CD4-positive, alpha-beta T cell treated with Interleukin-17A for 4 hours (primary cell): ENCODE measurements around the gene FTCD.
"Not testable (repeated sequence)": the region's sequence is repeated elsewhere in the genome, so short reads cannot be mapped to it uniquely, and the experiment has no call there.

ENCODE experiments used
- DNase-seq: peaks from one replicate; pipeline ENCODE4 v3.0.0-alpha.2; 2020; ENCODE audit warnings: mixed read lengths

FTCD gene

DNA sequence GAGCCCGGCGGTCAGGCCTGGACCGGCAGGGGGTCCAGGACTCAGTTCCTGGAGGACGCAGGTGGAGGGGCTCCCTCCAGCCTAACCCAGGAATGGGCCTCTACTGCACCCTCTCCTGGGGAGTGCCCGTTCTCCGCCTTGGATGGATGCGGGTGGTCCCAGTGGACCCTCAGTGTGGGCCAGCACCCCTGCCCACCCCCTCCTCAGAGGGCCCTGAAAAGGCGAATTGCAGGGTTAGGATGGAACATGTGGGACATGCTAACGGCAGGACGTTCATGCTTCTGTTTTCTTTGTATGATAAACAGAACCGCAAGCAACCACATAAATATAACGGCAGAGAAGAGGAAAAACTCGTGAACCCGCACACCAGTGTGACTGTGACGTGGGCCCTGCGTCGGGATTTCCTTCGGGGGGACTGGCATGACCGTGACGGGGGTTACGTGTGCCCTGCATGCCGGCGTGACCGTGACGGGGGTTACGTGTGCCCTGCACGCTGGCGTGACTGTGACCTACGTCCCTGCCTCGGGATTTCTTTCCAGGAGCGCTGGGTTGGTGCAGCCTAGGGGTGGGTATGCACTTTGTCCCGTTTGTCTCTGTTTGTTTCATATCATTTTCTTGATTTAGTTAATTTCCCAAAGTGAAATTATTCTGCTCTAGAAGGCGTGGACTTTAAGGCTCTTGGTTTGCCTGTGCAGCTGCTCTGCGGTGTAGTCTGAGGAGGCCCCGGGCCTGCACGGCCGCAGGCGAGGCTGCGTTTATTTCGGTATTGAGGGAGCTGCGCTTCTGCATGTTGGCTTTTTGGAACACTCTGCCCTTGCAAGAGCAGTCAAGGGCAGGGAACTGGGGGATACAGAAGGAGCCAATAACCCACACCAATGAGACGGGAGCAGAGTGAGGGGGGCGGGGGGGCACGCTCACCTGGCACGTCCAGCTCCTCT is 3.1 kb downstream of the FTCD start:
- no peak for DNase-seq

DNA sequence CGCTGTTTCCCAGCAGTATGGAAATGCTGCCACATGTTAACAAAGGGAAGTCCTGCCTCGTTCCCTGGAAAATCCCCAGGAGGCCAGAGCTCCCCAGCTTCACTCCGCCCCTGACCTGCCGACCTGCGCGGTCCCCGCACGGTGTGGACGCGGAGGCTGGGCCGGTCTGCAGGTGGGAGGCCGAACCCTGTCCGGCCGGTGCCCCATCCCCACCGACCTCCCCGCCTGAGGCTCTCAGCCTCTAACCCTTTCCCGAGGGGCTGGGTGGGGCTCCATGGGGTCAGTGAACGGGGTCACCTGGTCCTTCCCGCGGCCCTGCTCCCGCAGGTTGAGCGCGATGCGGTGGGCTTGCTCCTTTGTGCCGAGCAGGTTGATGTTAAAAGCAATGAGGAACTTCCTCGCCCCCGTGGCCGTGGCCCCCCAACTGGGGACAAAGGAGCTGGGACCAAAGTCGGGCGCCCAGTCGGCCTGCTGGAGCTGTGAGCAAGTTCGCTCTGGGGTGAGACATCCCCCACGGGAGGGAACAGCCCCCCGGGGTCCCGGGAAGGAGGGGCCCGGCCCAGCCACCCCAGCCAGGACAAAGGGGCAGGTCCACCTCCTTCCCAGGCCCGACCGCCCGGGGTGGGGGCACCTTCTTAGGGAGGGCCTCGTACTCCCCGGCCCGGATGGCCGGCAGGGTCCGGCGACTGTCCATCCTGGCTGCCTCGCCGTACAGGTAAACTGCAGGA is 4.0 kb downstream of the FTCD start:
- no peak for DNase-seq

DNA sequence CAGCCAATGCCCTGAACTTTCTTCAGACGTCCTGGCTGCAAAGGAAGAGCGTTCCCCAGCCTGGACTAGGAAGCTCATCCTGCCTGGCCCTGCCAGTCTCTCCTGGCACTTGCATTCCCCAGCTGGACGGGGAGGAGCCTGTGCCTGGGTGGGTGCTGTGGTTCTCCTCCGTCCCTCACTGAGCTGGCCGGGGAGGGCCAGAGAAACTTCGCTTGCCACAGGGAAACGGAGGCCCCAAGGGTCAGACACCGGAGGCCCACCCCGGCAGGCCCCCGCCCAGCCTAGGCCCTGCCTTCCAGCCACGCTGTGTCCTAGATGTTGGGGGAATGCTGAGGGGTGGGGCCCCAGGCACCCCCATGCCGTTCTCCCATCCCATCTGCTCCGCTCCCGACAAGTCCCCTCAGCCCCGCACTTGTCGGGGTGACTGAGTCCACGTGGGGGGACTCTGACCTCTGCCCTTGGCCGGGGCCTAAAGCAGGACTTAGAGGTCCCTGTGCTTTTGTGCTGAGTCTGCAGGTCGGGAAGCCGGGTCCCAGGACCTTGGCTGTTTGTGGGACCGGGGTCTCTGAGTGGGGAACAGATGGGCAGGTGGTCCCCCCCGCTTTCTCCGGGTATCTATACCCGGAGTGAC is 4.8 kb downstream of the FTCD start:
- DNase-seq = no peak

DNA sequence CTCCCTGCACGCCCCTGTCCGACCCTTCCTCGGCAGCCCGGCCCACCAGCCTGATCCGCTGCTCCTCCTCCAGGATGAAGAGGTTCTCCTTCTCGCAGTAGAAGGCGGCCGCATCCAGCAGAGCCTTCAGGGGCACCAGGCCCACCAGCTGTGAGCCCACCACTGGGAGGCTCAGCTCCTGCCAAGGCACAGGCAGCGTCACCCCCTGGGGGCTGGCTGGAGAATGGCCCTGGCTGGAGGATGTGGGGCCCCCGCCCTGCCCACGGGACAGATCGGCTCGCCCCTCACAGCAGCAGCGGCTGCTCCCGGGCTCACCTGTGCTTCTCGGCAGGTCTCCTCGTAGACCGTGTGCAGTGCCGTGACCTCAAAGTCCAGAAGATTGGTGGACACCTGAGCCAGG is 5.3 kb downstream of the FTCD start:
- DNase-seq = no peak

DNA sequence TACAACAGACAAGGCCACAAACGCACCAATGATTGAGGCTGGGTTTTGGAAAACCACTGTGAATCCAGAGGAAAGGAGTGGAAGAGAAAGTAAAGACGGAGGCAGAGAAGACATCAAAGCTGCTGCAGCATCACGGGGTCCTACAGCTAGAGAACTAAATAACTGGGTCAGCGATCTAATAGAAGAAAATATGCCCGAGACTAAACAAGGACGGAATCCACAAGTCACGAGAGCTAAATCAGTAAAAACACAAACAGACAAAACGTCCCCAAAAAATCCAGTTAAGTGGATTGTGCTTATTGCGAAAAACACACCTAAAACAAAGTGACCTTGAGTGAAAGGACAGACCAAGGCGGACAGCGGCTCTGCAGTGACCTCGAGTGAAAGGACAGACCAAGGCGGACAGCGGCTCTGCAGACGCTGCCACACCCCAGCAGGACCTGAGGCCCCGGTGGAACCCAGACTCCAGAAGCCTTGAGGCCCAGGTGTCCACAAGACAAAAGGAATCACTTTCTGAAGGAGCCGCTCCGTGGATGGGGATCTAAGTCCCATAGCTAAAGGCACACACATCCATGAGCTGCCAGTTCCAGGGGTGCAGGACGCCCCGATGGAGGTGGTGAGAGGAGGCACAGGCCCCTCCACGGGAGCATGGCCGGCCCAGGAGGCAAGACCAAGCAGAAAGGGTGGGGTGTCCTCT is 6.0 kb downstream of the FTCD start:
- no peak for DNase-seq

DNA sequence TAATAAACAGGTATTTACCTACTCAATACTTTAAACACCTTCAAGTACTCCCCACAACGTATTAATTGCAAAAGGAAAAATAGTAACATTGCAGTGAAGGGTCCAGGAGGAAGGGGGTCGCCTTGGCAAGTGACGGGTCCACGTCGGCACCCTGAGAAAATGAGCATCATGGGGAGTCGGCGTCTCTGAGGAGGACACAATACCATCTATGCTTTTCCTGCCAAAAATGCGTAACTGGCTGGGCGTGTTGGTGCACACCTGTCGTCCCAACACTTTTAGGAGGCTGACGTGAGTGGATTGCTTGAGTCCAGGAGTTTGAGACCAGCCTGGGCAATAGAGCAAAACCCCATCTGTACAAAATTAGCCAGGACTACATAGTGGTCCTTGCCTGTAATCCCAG is 7.3 kb downstream of the FTCD start:
- DNase-seq = no peak

DNA sequence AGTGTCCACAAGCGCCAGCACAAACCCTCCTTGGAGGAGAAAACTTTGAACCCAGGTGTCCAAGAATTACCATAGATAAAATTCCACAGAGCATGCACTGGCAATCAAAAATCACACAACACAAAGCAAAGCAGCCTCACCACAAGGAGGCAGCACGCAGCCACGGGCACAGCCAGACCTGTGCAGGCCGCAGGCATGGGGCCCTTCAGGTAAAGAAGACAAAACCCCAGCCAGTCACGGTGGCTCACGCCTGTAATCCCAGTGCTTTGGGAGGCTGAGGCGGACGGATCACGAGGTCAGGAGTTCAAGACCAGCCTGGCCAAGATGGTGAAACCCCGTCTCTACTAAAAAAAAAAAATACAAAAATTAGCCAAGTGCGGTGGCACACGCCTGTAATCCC is 8.0 kb downstream of the FTCD start:
- peak; percentile 58 for DNase-seq

DNA sequence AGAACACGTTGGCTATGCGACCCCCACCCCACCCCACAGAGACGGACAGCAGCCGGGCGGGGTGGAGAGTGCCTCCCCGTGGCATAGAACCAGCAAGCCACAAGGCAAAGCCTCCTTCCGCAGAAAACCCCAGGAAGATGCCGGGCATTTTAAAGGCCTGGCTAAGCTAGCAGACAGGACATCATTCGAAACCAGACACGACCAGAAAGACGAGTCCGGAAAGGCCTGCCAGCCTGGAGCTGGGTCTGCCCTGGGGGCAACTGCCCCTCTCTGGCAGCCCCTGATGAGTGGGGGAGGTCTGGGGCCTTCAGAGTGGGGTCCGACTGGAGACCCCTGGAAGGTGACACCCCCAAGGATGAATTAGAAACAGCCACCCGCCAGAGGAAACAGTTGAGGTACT is 8.5 kb downstream of the FTCD start:
- DNase-seq = no peak

DNA sequence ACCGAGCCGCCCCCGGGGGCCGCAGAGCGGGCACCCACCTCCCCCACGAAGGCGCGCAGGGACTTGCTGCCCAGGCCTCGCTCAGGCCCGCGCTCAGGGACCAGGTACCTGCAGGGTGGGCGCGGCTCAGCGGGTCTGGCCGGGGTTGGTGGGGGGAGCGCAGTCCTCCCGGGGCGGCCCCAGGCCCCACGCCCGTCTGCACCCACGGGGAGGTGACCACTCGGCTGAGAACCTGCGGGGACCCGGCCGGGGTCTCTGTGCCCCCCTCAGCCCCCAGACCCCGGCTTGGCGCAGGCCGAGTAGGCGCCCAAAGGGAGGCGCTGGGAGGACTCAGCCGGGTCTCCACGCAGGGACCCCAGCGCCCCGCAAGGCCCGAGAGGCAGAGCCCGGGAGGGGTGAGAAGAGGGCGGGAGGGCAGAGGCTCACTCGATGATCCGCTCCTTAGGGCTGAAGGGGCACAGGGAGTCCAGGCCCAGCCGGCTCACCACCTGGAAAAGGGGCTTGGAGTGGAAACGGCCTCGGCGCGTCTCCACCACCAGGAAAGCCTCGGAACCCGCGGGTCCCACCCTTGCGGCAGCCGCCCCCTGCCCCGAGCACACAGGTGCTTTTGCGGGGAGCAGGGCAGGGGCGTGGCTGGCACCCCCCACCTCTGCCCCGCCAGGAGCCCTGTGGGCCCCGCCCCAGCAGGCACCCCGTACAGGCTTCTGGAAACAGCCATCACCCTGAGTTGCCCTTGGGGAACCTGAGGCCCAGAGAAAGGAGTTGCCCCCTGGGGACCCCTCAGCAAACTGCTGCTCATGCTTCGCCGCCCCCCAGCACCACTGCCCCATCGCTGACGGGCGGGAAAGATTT is 9.3 kb downstream of the FTCD start:
- DNase-seq = no peak

DNA sequence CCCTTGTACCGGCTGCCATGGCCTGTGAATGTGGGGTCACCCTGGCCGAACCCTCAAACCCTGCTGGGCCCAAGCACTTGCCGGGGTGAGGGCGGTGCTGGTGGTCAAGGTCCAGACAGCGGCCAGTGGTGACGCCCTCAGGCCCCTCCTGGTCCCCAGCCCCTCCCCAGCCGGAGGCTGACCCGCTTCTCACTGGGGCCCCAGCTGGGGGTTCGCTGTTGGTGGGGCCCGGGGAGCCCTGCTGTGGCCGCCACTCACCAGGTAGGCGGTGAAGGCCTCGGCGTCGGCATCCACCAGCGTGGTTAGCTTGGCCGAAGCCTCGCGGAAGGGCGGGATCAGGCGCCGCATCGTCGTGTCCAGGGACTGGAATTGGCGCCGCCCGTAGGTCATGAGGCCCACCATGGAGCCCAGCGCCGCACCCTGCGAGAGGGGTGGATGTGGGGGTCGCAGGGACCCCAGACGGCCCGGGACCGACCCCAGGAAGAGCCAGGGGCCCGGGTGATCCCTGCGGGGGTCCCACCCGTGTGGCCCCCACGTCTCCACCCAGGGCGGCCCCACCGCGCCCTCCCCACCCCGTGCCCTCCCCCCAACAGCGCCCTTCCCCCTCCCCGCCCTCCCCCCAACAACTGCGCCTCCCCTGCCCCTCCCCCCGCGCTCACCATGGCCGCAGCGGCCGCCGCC is 10.1 kb downstream of the FTCD start:
- no peak for DNase-seq

DNA sequence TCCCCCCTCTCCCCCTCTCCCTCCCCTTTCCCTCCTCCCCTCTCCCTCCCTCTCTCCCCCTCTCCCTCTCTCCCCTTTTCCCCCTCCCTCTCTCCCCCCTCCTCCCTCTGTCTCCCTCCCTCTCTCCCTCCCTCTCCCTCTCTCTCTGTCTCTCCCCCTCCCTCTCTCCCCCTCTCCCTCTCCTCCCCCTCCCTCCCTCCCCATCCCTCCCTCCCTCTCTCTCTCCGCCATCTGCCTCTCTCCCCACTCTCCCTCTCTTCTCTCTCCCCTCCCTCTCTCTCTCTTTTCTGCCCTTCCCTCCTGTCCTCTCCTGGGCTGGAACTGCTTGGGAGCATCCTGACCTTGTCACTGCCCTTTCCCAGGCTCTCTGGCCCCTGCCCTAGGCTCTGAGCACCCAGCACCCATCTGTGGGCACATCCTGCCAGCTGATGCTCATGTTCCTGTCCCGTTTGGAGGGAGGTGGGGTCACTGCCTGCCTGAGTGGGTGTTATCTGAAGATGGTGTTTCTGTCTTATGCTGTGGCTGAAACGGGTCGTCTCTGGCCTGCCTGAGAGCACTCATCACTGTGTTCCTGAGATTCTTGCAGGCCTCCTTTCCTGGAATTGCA is 10.8 kb downstream of the FTCD start:
- no peak for DNase-seq

DNA sequence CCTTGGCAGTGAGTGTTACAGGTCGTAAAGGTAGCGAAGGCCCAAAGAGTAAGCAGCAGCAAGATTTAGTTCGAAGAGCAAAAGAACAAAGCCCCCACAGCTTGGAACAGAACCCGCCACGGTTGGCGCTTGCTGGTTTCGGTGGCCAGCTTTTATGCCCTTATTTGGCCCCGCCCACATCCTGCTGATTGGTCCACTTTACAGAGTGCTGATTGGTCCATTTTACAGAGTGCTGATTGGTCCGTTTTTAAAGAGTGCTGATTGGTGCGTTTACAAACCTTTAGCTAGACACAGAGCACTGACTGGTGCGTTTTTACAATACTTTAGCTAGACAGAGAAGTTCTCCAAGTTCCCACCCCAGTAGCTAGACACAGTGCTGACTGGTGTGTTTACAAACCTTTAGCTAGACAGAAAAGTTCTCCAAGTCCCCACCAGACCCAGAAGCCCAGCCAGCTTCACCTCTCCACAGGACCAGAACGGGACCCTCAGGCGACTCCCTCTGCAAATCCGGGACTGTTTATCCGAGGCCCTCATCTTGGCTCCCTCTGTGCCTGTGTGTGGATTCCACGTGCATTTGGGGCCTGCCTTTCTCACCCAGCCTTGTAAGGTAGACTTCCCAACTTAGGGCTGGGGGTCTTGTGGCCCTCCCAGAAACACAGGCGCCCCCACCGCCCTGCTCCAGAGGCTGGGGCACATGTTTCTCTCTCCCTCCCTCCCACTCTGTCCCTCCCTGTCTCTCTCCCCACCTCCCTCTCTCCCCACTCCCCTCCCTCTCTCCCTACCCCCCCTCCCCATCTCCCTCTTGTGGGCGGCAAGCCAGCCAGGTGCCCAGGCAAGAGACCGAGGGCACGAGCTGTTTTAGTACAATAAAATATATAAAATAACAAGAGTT is 12.6 kb downstream of the FTCD start:
- DNase-seq = no peak

DNA sequence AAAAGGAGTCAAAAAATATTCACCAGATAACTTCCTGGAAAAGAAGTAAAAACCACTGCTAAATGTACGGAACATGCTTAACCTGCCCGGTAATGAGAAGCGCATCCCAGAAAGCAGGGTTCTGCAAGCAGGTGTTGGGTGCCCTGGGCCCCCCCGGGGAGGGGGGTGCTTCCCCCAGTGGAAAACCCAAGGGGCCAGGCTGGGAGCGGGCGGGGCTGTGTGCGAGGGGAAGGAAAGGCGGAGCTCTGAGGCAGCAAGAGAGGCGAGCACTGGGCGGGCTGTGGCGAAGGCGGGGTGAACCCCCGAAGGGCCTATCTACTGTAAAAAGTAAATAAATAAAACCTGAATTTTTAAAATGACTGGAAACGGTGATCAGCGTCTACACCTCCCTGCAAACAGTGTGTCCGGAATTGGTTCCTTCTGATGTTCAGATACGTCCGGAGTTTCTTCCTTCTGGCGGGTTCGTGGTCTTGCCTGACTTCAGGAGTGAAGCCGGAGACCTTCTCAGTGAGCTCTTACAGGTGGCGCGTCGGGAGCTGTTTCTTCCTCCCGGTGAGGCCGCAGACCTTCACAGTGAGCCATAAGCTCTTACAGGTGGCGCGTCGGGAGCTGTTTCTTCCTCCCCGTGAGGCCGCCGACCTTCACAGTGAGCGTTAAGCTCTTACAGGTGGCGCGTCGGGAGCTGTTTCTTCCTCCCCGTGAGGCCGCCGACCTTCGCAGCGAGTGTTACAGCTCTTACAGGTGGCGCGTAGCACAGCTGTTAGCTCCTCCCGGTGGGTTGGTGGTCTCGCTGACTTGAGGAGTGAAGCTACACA is 13.4 kb downstream of the FTCD start:
- DNase-seq = no peak

DNA sequence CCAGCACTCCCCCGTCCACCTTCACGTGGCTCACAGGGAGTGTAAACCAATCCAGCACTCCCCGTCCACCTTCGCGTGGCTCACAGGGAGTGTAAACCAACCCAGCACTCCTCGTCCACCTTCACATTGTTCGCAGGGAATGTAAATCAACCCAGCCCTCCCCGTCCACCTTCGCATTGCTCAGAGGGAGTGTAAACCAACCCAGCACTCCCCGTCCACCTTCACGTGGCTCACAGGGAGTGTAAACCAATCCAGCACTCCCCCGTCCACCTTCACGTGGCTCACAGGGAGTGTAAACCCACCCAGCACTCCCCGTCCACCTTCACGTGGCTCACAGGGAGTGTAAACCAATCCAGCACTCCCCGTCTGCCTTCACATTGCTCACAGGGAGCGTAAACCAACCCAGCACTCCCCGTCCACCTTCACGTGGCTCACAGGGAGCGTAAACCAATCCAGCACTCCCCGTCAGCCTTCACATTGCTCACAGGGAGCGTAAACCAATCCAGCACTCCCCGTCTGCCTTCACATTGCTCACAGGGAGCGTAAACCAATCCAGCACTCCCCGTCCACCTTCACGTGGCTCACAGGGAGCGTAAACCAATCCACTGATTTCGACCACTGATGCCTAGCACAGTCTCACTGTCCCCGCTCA is 14.9 kb downstream of the FTCD start:
- DNase-seq = not testable (repeated sequence)

DNA sequence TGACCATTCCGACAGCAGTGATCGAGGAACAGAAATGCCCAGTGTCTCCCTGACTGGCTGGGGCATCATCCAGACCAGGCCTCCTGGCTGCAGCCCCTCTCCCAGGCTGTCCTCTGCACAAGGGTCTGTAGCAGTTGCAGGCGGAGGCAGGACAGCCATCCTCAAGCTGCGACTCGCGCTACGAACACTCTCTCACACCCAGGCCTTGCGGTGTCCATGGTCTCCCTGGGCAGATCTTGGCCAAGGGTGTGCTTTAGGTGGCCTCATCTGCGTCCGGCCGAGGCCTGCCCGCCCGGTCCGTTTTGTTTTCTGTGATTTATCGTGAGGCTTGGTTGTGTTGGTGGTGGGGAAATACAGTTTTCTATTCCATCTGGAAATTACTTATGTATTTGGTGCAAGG is 15.7 kb downstream of the FTCD start:
- DNase-seq = no peak

DNA sequence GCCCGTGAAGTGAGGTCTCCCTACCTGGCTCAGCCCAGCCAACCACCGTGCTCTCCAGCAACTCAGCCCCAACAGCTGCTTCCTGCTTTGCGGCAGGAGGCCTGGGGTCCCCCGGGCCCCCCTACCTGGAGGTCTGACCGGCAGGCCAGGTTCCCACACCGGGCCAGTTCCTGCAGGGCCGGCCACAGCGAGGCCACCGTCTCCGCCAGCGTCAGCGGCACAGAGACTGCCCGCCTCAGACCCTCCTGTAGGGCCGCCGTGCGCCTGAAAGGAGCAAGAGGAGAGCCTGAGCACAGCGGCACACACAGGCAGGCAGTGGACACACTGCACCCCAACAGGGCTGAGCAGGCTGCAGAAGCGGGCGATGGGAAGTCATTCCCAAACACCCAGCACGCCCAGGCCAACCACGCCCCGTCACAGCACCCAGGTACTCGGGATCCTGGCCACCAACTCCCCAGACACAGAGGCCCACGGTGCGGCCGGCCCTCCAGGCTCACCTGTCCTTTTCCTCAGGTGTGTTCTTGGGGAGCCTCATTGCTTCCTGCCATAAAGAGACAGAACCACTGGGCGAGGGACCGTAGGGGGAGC is 16.9 kb downstream of the FTCD start:
- DNase-seq = no peak

DNA sequence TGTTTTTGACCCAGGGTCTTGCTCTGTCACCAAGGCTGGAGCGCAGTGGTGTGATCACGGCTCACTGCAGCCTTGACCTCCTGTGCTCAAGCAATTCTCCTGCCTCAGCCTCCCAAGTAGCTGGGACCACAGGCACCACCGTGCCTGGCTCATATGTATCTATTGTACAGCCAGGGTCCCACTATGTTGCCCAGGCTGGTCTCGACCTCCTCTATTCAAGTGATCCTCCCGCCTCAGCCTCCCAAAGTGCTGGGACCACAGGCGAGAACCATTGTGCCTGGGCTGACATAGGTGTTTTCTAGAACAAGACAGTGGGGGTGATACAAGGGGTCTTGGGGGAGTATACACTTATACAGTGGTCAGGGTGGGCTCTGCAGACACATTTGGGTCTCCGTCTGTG is 17.5 kb downstream of the FTCD start:
- DNase-seq = no peak

DNA sequence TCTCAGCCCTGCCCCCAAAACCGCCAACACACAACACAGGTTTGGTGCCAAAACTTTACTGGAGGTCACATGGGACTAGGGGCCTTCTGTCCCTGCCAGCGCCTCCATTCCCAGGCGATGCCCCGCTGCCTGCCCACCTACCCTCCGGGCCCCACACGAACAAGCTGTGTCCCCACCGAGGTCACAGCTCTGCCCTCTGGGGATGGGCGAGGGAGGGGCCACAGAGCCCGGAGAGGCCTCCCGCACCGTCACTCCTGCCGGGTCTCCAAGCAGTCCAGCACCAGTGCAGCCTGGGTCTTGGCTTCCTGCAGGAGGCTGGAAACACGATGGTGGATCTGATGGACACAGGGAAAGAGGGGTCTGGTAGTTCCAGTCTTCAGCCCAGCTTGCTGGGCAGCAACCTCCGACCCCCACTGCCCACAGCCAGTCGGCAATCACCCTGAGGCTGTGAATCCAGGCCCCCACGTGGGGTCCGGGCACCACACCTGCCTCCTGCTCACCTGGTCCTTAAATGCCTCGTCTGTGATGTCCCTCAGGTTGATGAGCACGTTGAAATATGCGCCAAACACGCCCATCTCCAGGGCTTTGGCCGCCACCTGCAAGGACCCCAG is 18.5 kb downstream of the FTCD start:
- no peak for DNase-seq
